ENCODE measurements around the gene CPSF4L.

Gene CPSF4L

GRCh38 chr17:73231841-73232586 is 29.7 kb downstream of the CPSF4L start:
- DNase-seq (ENCODE audit: low spot score) = peak; percentile 96

DNA sequence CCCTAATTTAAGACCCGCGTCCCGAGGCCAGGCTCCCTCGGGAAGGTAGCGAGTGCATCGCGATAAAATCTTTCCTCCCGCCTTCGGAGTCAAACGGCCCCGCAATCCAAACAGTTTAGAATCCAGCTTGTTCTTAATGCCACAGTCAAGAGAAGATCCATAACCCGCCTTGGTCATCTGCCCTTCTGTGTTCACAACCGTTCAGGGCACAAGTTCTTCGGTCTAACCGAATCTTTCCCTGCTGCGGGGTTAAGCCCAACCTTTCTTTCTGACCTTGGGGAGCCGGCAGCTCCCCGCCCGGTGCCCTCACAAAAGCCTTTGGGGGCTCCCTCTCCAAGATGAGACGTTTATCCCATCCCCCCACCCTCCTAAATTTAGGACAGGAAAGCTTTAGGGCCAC is 30.3 kb downstream of the CPSF4L start:
- DNase-seq (ENCODE audit: low spot score) = peak; percentile 35

GRCh38 chr17:73230088-73230487 is 31.6 kb downstream of the CPSF4L start:
- DNase-seq (ENCODE audit: low spot score) = no peak

- no peak for DNase-seq (ENCODE audit: low spot score)
These were observed 32.9 kb downstream of the CPSF4L start for GRCh38 chr17:73228748-73229236.

- no peak for DNase-seq (ENCODE audit: low spot score)
These were observed 33.7 kb downstream of the CPSF4L start for GRCh38 chr17:73227944-73228343.

DNA sequence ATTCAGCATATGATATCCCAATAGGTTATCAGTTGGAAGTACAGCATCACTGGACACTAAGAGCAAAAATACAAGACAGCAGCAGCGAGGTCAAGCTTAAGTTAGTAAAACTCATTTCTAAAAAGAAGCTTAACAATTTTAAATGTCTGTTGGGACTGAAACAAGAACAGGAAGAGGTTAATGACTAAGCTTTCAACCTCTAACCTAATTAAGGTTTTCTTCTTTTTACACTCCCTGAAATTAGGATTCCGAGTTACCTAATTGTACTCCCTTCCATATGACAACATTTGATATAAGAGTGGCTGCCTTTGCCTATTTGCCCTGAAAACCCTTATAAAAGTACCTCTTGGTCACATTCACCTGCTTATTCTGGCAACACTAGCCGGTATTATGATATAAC is 34.3 kb downstream of the CPSF4L start:
- no peak for DNase-seq (ENCODE audit: low spot score)

GRCh38 chr17:73226556-73227172 is 35.0 kb downstream of the CPSF4L start:
- DNase-seq (ENCODE audit: low spot score) = no peak

DNA sequence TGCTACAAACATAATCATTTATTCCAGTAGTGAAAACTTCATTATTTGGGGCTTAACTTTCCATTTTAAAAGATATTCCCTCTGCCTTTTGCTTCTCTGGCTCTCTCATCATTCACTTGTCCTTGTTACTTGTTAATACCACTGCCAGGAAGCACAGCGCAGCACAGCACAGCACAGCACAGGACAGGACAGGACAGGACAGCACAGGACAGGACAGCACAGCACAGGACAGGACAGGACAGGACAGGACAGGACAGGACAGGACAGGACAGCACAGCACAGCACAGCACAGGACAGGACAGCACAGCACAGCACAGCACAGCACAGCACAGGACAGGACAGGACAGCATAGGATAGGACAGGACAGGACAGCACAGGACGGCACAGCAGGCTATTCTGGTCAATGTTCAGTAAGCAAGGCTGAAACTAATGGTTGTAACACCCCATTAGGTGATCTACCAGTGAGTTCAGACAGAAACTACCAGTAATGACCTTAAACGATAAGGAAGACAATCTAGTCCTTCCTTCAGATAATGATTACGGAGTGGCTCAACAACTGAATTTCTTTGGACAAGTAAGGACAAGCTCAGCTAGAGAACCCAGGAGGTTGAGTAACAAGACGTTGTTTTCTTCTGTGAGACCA is 36.9 kb downstream of the CPSF4L start:
- DNase-seq (ENCODE audit: low spot score) = no peak

GRCh38 chr17:73224237-73224636 is 37.4 kb downstream of the CPSF4L start:
- no peak for DNase-seq (ENCODE audit: low spot score)

- DNase-seq (ENCODE audit: low spot score) = no peak
These were observed 38.0 kb downstream of the CPSF4L start for GRCh38 chr17:73223626-73224230.

GRCh38 chr17:73215447-73215846 is 46.2 kb downstream of the CPSF4L start:
- no peak for DNase-seq (ENCODE audit: low spot score)

DNA sequence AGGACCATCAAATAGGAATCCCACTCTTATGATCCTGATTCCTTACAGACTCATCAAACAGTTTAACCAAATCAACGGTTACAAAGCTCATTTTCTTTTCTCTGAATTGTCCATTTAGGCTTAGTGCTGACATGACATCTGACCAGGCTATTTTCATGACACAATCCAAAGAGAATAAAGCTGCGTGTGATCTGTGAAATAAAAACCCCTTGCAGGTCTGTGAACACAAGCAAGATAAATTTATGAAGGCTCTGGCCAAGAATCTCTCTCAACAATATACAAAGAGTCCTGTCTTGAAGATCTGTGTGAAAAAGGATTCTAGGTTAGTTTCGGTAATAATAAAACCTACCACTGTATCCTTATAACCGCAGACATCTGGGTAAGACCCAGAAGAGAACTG is 46.8 kb downstream of the CPSF4L start:
- DNase-seq (ENCODE audit: low spot score) = no peak

DNA sequence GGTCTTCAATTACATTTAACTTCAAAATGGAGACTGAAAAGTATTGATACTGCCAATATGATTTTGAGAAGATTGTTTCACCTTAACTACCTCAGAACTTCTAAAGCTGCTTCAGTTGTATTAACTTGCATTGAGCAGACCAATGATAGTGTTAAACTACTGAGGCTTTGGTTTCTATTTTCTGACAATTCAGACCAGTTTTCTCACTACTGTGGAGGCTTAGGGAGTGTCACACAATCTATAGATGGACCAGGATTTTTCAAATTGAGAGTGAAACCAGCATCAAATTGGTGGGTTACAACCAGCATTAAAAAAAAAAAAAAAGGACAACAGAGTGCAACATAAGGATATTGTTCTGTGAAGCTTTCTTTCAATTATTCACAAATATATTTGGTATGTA is 47.7 kb downstream of the CPSF4L start:
- DNase-seq (ENCODE audit: low spot score) = no peak

DNA sequence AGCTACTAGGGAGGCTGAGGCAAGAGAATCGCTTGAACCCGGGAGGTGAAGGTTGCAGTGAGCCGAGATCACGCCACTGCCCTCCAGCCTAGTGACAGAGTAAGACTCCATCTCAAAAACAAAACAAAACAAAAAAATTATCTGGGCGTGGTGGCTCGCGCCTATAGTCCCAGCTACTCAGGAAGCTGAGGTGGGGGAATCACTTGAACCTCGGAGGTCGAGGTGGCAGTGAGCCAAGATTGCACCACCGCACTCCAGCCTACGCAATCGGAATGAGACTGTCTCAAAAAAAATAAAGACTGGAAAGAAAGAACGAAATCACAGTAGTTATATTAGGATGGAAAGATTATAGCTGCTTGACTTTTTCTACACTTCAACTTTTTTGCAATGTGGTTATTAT is 49.9 kb downstream of the CPSF4L start:
- DNase-seq (ENCODE audit: low spot score) = no peak

- no peak for DNase-seq (ENCODE audit: low spot score)
These were observed 51.5 kb downstream of the CPSF4L start for GRCh38 chr17:73210002-73210678.

DNA sequence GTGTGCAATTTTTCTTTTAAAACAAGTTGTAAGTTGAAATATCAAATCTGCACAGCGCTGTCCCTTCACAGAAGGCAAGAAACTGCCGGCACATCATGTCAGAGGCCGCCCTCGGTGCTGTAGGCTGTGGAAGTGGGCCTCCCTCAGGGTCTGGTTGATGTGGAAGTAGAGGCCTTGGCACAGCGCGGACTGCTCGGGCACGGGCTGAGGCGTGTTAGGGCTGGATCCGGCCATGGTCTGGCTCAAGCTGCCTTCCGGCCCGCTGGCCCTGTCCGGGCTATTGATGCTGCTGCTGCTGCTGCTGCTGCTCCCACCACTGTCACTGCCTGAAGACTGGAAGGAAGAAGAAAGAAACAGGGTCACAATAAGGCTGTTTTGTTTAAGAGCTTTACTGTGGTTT is 52.2 kb downstream of the CPSF4L start:
- DNase-seq (ENCODE audit: low spot score) = no peak

- no peak for DNase-seq (ENCODE audit: low spot score)
These were observed 53.4 kb downstream of the CPSF4L start for GRCh38 chr17:73208139-73208827.

- DNase-seq (ENCODE audit: low spot score) = no peak
These were observed 56.2 kb downstream of the CPSF4L start for GRCh38 chr17:73205459-73205961.

DNA sequence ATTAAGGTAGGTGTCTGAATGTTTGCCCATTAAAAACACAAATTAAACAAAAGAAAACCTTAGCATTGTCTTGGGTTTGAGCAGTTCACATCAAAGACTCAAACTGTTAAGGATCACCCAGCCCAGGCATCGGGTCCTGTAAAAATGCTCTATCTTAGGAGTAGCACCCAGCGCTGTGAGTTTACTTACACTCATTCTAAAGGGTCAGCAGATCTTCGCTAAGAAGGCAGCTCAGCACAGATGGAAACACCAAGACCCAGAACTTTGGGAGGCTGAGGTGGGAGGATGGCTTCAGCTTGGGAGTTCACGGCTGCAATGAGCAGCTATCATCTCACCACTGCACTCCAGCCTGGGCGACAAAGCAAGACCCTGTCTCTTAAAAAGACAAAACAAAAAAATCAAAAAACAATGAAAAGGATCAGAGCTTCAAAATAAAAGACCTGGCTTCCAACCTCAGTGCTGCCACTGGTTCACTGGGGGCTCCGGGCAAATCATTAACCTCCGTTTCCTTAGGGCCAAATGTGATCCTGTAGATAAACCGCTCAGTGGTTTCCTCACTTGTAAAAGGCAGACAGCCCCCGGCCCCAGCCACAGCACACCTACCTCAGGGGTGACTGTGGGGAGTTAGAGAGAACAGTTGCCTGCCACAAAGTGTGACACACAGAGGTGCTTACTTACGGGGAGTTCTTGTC is 57.7 kb downstream of the CPSF4L start:
- no peak for DNase-seq (ENCODE audit: low spot score)

GRCh38 chr17:73203135-73203787 is 58.4 kb downstream of the CPSF4L start:
- no peak for DNase-seq (ENCODE audit: low spot score)
